Activated CD4-positive, alpha-beta T cell treated with anti-CD3 and anti-CD28 coated beads for 36 hours (primary cell): ENCODE measurements around the gene MACROD1. TPM values are rescaled to one million over a fixed set of nuclear protein-coding genes. Genes with fewer than 3 reads are reported as not detected.

Experiments used
- ATAC-seq: fragments of 200-7000 bp; cut with Tn5 transposase; one replicate; pipeline ENCODE4 v1.10.0; 2021; ENCODE audit warnings: mild to moderate bottlenecking, moderate library complexity
- CTCF ChIA-PET: fragments of 350-600 bp; sonication (Branson Sonifier 250); formaldehyde crosslinking; loops from one replicate; lab custom pipeline; 2021; ENCODE audit warnings: antibody characterized with exemption; lab: Charles Lee
- POLR2A ChIA-PET: fragments of 350-600 bp; sonication (Branson Sonifier 250); formaldehyde crosslinking; loops from one replicate; lab custom pipeline; 2021; ENCODE audit warnings: antibody characterized with exemption, inconsistent platforms; lab: Charles Lee
- DNase-seq: peaks from one replicate; pipeline ENCODE4 v3.0.0-alpha.2; 2020
- H3K27ac Mint-ChIP-seq: one replicate; pipeline ENCODE4 v1.8.0; 2021; ENCODE audit warnings: mixed read lengths
- H3K27me3 Mint-ChIP-seq: one replicate; pipeline ENCODE4 v1.8.0; 2021; ENCODE audit warnings: mixed read lengths
- H3K36me3 Mint-ChIP-seq: one replicate; pipeline ENCODE4 v1.8.0; 2021; ENCODE audit warnings: low read depth, mixed read lengths
- H3K4me1 Mint-ChIP-seq: one replicate; pipeline ENCODE4 v1.8.0; 2021; ENCODE audit warnings: mixed read lengths
- H3K4me3 Mint-ChIP-seq: one replicate; pipeline ENCODE4 v1.8.0; 2021; ENCODE audit warnings: mild to moderate bottlenecking, moderate library complexity, mixed read lengths
- H3K9me3 Mint-ChIP-seq: one replicate; pipeline ENCODE4 v1.8.0; 2021; ENCODE audit warnings: low read depth, mixed read lengths
- intact Hi-C, 2 experiments: fragments of 100-400 bp; cut with DNase I in 1 of 2; cut with micrococcal nuclease in 1 of 2; formaldehyde crosslinking; loops; one replicate each; pipeline versions ENCODE4 v1.14.2 to v1.15.1; 2022 to 2024; cut with DNase I, micrococcal nuclease
- total RNA-seq, 2 experiments: library from RNA; stranded (reverse); gene quantifications; one replicate each; pipeline ENCODE4 v1.2.3, GENCODE V29; 2021

MACROD1 gene
- total RNA-seq, 2 experiments from 2014 or later = 26.4 to 28.6 TPM

DNA sequence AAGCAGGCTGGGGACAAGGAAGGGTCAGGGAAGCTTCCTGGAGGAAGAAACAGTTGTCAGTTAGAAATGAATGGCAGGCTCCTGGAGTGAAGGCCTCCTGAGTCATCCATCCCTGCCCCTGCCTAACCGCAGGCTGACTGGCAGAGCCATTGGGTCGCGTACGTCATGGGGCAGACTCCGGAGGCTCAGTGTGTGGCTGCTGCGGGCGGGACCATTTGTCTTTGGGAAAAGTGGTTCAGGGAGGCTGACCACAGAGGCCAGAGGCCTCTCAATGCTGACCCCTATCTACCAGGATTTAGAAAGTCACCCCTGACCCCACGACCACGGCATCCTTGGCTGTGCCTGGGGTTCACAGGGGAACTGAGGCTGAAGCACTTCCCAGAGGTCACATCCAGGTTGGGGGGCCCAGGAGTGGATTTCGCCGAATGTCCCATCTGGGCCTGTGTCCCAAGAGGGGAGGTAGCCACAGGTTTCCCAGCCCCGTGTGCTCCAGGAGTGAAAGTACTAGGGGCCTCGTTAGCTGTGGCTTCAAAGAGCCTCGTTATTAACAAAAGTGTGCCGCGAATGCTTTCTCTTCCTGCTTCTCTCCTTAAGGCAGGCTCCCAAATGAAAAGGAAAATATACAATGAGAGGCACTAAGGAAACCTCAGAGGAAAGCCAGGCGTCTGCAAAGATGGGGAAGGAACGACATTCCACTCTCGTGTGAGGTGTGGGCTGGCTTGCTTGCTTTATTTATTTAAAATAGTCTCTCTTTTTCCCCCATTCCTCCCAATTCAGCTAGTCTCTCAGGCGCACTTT is 71.3 kb downstream of the MACROD1 start:
- no peak overlapping the region for H3K27ac Mint-ChIP-seq
- intact Hi-C loops = no loop called here
- H3K4me1 Mint-ChIP-seq = peaks cover 3% of the 10 kb centered on the region
- H3K9me3 Mint-ChIP-seq = no peaks in the 10 kb centered on the region
- no peaks in the 10 kb centered on the region for H3K27me3 Mint-ChIP-seq
- no peak for ATAC-seq
- H3K36me3 Mint-ChIP-seq = no peaks in the 10 kb centered on the region
- ChIA-PET POLR2A (no interaction called here), CTCF (interaction anchor here (0.6 to 1.2 kb wide), 4 partner anchors 15 to 456 kb away, joined by 3 to 4 read pairs (median 4); no protein-coding TSS in a partner anchor)
- no peak overlapping the region for H3K4me3 Mint-ChIP-seq
- DNase-seq = peak; percentile 19

DNA sequence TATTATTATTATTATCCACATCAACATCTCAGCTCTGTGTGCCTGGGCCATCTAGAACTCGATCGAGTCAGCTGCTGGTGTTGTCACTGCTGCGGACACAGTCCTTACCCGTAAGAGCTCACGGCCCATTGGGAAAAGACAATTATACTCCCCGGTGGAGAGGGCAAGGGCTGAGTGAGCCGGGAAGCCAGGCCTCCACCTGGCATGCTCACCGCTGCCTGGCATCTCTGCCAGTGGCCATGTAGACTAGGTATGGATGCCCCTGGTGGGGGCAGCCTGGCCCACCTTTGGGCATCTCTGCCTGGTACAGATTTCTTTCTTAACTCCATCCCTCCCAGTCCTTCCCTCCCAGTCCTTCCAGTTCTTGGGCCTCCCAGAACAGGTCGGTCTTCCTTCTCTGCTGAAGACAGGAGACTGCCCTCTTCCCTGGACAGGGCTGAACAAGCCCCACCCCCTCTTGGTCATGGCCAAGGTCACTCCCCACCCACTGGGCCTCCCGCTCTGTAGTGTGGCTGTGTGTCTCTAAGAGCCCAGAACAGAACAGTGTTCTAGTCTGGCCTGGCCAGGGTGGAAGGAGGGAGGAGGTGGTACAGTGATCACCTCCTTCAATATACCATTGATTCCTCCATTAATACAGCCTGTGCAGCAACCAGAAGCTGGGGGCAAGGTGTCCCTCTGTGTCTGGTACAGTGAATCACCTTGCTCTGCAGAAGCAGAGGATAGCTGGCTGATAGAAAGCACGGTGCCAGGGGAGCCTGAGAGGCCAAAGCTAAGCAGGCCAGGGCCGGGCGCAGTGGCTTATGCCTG is 72.5 kb downstream of the MACROD1 start:
- no peak for DNase-seq
- ChIA-PET POLR2A (no interaction called here), CTCF (interaction anchor here (0.6 to 0.7 kb wide), 2 partner anchors 454 to 579 kb away, joined by 3 to 4 read pairs; no protein-coding TSS in a partner anchor)
- Mint-ChIP-seq H3K27ac (no peak overlapping the region), H3K4me1 (peaks cover 3% of the 10 kb centered on the region), H3K27me3 (no peaks in the 10 kb centered on the region), H3K4me3 (no peak overlapping the region), H3K36me3 (no peaks in the 10 kb centered on the region), H3K9me3 (no peaks in the 10 kb centered on the region)
- intact Hi-C loops = no loop called here
- no peak for ATAC-seq

DNA sequence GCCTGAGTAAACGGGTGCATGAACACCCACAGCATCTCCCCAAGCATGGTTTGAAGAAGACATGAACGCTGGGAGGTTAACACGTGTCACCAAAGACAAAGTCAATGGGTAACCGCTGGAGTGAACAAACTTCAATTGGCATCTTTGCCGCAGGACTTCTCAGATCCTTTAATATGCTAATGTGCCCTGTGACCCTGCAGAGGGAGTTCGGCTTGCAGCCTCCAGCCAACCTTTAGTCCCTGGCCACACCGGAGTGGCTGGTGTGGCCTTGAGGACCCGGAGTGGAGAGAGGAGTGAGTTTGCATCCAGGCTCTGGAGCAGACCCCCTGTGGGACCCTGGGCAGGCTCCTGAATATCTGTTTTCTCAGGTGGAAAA is 73.2 kb downstream of the MACROD1 start:
- DNase-seq (no peak), ATAC-seq (no peak)
- Mint-ChIP-seq H3K9me3 (no peaks in the 10 kb centered on the region), H3K27me3 (no peaks in the 10 kb centered on the region), H3K4me3 (no peak overlapping the region), H3K27ac (no peak overlapping the region), H3K36me3 (no peaks in the 10 kb centered on the region), H3K4me1 (peaks cover 3% of the 10 kb centered on the region)
- intact Hi-C loops = no loop called here
- ChIA-PET POLR2A (no interaction called here), CTCF (no interaction called here)

DNA sequence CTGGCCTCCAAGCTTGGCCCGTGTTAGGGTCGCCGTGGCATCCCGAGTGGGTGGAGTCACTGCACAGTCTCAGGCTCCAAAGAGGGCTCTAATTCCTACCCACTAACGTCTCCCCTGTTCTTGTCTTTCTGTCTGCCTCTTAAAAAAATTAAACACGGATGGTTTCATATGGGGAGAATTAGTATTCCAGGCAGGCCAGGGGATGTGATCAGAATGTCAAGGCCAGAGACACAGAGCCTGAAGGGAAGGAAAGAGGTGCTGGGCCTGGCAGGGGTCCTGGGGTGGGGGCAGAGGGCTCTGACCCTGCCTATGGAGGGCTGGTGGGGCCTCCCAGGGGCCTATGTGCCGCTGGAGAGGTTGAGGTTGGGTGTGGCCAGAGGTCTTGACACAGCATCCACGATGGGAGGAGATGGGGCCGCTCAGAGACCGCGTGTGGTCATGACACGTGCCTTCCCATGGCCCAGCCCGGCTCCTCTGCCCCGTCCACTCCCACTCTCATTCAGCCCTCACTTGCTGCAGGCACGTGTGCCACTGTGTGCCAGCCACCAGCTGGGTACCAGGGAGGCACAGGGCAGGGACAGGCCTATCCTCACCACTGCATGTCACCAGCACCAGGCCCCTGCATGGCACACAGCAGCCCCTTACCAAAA is 73.7 kb downstream of the MACROD1 start:
- POLR2A ChIA-PET = no interaction called here
- intact Hi-C loops = no loop called here
- no peak for ATAC-seq
- Mint-ChIP-seq H3K9me3 (no peaks in the 10 kb centered on the region), H3K4me1 (peaks cover 3% of the 10 kb centered on the region), H3K4me3 (no peak overlapping the region), H3K27me3 (no peaks in the 10 kb centered on the region), H3K27ac (no peak overlapping the region), H3K36me3 (no peaks in the 10 kb centered on the region)
- no peak for DNase-seq
- CTCF ChIA-PET = interaction anchor here (0.5 kb wide), 1 partner anchor 323 kb away, joined by 3 read pairs; no protein-coding TSS in a partner anchor

DNA sequence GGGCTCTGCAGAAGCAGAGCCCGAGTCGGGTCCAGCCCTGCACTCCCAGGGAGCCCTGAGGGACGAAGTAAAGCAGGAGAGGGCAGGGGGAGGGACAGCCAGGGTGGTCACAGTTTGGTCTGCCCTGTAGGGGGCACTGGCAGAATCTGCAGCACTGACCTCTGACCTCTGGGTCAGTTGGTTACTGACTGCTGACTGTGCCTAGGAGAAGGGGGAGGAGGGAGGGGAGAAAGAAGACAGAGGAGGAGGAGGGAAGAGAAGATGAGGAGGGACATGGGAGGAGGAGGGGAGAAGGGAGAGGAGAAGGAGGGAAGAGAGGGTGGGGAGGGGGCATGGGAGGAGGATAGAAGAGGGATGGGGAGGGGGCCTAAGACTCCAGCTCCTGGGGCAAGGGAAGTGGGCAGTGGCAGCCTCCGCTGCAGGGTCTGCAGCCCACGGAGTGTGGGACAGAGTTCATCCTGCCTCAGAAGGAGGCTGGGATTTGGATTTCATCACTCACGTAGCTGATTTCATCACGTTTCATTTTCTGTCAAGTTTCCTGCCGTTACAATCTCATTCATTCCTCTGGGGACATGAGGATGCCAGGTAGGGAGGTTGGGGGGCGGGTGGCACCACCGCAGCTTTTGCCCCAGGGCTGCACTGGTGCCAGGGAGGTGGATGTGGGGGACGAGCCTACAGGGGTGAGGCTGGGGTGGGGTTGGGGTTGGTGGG is 75.0 kb downstream of the MACROD1 start:
- H3K27me3 Mint-ChIP-seq = no peaks in the 10 kb centered on the region
- POLR2A ChIA-PET = no interaction called here
- H3K4me1 Mint-ChIP-seq = peaks cover 3% of the 10 kb centered on the region
- peak overlapping the region; percentile 55 for H3K27ac Mint-ChIP-seq
- no peaks in the 10 kb centered on the region for H3K9me3 Mint-ChIP-seq
- ATAC-seq = peak; percentile 60
- CTCF ChIA-PET = no interaction called here
- DNase-seq = peak; percentile 28
- no peaks in the 10 kb centered on the region for H3K36me3 Mint-ChIP-seq
- intact Hi-C loops = no loop called here
- H3K4me3 Mint-ChIP-seq = peak overlapping the region; percentile 12

DNA sequence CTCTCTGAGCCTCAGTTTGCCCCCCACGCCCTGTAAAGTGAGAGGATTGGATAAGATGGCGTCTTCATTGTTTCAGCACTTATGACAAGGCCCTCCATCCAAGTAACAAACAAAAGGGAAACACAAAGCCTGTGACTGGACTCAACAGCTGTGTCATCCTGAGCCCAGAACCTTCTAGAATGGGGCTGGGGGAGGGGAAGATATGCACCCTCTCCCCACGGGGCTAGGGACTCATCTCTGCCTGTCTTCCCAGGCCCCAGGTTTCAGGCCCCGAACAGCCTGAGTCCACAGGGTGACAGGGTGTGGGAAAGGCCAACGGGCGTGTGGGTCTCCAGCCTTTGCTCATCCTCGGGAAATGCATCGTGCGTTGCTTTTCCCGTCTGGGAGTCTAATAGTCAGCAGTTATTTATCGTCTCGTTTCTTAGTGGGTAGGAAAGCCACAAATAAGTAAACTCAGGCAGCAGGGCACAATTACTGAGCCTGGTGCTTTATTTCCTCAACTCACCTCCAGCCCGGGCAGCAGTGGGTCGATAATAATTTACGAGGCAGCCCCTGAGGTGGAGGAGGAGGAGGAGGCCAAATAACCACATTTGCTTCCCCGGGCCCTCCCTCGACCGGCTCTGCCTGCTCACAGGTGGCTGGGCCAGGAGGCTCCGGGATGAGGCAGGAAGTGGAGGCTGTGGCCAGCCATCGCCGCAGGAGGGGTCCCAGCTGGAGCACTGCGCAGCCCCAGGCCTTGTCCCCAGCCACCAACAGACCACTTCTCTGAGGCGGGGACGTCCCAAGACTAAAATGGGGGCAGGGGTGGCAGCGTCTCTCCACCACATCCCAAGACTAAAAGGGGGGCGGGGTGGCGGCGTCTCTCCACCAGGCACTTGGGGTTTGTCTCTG is 75.8 kb downstream of the MACROD1 start:
- Mint-ChIP-seq H3K27me3 (no peaks in the 10 kb centered on the region), H3K27ac (no peak overlapping the region), H3K9me3 (no peaks in the 10 kb centered on the region), H3K4me3 (no peak overlapping the region), H3K4me1 (peaks cover 3% of the 10 kb centered on the region), H3K36me3 (no peaks in the 10 kb centered on the region)
- ChIA-PET CTCF (no interaction called here), POLR2A (no interaction called here)
- intact Hi-C loops = no loop called here
- ATAC-seq (no peak), DNase-seq (no peak)

DNA sequence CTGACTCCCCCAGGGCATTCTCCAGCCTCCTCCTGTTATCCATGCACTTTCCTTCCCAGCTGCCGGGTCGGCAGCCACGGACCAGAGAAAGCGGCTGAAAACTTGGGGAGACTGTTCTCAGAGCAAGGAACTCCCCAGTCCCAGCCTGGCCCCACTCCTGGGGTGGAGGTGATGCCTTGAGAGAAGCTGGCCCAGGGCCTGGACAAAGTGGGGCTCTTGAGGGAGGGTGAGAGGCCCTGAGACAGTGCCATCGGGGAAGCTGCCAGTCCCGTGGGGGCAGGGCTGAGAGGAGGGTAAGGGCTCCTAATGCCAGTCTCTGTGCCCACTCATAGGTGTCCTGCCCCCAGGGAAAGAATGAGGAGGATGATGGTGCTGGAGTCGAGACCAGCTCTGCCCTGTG is 76.4 kb downstream of the MACROD1 start:
- CTCF ChIA-PET = no interaction called here
- Mint-ChIP-seq H3K36me3 (no peaks in the 10 kb centered on the region), H3K27me3 (no peaks in the 10 kb centered on the region), H3K27ac (no peak overlapping the region), H3K4me3 (no peak overlapping the region), H3K4me1 (peaks cover 3% of the 10 kb centered on the region), H3K9me3 (no peaks in the 10 kb centered on the region)
- DNase-seq (no peak), ATAC-seq (no peak)
- POLR2A ChIA-PET = no interaction called here
- intact Hi-C loops = no loop called here

DNA sequence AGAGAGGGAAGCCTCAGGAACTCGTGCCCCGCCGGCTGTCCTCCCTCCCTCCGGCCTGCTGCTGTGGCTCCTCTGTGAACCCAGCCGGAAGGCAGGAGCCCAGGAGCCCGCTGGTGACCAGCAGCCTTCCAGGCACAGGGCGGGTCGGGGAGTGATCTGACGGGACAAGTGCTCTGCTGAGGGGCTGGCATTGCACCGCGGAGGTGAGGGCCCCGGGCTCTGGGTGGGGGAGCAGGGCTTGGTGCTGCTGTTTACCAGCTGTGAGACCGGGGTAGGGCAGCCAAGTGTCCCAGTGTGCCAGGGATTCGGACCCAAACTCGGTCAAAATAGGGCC is 76.9 kb downstream of the MACROD1 start:
- no peak for ATAC-seq
- POLR2A ChIA-PET = no interaction called here
- CTCF ChIA-PET = no interaction called here
- H3K27me3 Mint-ChIP-seq = no peaks in the 10 kb centered on the region
- no peaks in the 10 kb centered on the region for H3K9me3 Mint-ChIP-seq
- H3K36me3 Mint-ChIP-seq = no peaks in the 10 kb centered on the region
- H3K27ac Mint-ChIP-seq = no peak overlapping the region
- intact Hi-C loops = no loop called here
- H3K4me1 Mint-ChIP-seq = peaks cover 3% of the 10 kb centered on the region
- DNase-seq = no peak
- H3K4me3 Mint-ChIP-seq = no peak overlapping the region

DNA sequence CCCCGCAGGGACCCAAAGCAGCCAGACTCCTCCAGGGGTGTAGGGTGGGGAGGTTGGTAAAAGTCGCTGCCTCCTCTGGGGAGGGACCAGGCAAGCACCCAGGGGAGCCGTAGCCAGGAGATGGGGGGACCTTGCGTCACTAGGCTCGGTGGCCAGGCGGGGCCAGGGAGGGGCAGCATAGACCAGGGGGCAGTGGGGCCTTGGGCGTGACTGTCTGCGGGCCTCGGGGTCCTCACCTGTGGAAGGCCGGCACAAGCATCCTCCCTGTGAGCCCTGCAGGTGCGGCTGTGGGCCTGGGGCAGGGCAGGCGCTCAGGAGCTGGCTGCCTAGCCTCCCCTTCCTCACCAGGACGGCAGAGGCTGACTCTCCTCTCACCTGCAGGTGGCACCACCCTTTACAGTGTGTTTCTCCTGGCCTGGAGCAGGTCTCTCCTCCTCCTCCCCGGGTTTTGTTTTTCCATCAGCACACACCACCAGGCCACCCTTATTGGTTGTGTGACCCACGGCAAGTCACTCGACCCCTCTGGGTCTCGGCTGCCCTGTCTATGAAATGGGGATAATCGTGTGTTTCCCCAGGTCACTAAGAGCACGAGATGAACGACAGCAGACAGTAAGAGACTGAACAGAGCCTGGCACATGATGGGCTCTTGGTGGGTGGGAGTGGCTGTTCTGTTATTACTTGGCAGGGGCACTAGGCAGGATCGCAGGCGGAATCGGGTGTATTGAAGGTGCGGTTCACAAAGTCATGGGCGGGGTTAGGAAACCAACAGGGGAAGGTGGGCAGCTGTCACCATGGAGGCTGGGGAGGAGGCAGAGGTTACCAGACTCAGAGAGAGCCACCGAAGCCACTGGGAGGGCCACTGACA is 77.5 kb downstream of the MACROD1 start:
- intact Hi-C loops = loop anchor here in 1 of 2 experiments (1.0 kb wide), 1 partner anchor 60 kb away; no protein-coding TSS in a partner anchor

More for the DNA sequence above, 77.5 kb downstream of the MACROD1 start:
- peak; percentile 39 for ATAC-seq
- Mint-ChIP-seq H3K36me3 (no peaks in the 10 kb centered on the region), H3K9me3 (no peaks in the 10 kb centered on the region), H3K4me3 (no peak overlapping the region), H3K4me1 (peaks cover 3% of the 10 kb centered on the region), H3K27me3 (no peaks in the 10 kb centered on the region), H3K27ac (no peak overlapping the region)
- DNase-seq = peak; percentile 22
- POLR2A ChIA-PET = no interaction called here
- CTCF ChIA-PET = no interaction called here
